Spleen (tissue), 11 donors: ENCODE data around the gene CAPG. TPM values are rescaled to one million over a fixed set of nuclear protein-coding genes. Genes with fewer than 3 reads are reported as not detected.
"Not testable (repeated sequence)": the region's sequence is repeated elsewhere in the genome, so short reads cannot be mapped to it uniquely, and the experiment has no call there.

ENCODE experiments used
- DNase-seq: peaks from one replicate; pipeline ENCODE4 v3.0.0-alpha.2; 2020
- H3K27ac ChIP-seq, 8 donors: fragments of 200-600 bp; sonication (generic) in 7 of 8; 1 replicate in 4 of 8; 2 replicates in 4 of 8; pipeline versions ENCODE4 v1.5.0 to v1.8.0; 2016 to 2021; ENCODE audit warnings: inconsistent platforms in 4 of 8, mild to moderate bottlenecking in 4 of 8, moderate library complexity in 1 of 8
- H3K27me3 ChIP-seq, 7 donors: fragments of 200-600 bp; sonication (generic) in 6 of 7; replicated peaks in 1 of 7; 1 replicate in 4 of 7; 2 replicates in 3 of 7; pipeline versions ENCODE4 v1.5.0 to v1.8.0; 2016 to 2021; ENCODE audit warnings: inconsistent platforms in 3 of 7, mild to moderate bottlenecking in 1 of 7
- H3K36me3 ChIP-seq, 6 donors: fragments of 200-600 bp; sonication (generic) in 5 of 6; 1 replicate in 4 of 6; 2 replicates in 2 of 6; pipeline versions ENCODE4 v1.5.0 to v1.8.0; 2016 to 2021; ENCODE audit warnings: inconsistent platforms in 2 of 6
- H3K4me1 ChIP-seq, 6 donors: fragments of 200-600 bp; sonication (generic) in 5 of 6; 1 replicate in 3 of 6; 2 replicates in 3 of 6; pipeline versions ENCODE4 v1.5.0 to v1.8.0; 2016 to 2021; ENCODE audit warnings: inconsistent platforms in 3 of 6
- H3K4me3 ChIP-seq, 8 donors: fragments of 200-600 bp; sonication (generic) in 7 of 8; 1 replicate in 4 of 8; 2 replicates in 4 of 8; pipeline versions ENCODE4 v1.5.0 to v1.8.0; 2016 to 2021; ENCODE audit warnings: inconsistent platforms in 4 of 8, mild to moderate bottlenecking in 4 of 8, moderate library complexity in 2 of 8
- H3K9me3 ChIP-seq, 8 donors: fragments of 200-600 bp; sonication (generic) in 7 of 8; 1 replicate in 4 of 8; 2 replicates in 4 of 8; pipeline versions ENCODE4 v1.5.0 to v1.8.0; 2016 to 2021; ENCODE audit warnings: inconsistent platforms in 4 of 8
- CTCF ChIP-seq, 11 experiments: fragments of 200-600 bp in 7 of 11; fragments of 450-650 bp in 4 of 11; sonication (generic) in 4 of 11; IDR thresholded peaks in 8 of 11; conservative IDR thresholded peaks in 3 of 11; 1 replicate in 7 of 11; 2 replicates in 4 of 11; pipeline versions ENCODE4 v1.4.0 to v1.8.0; 2016 to 2021; ENCODE audit warnings: antibody characterized with exemption in 11 of 11, inconsistent platforms in 4 of 11, mild to moderate bottlenecking in 1 of 11
- POLR2A ChIP-seq, 3 donors: fragments of 450-650 bp; IDR thresholded peaks; one replicate each; pipeline ENCODE4 v1.5.1; 2017; ENCODE audit warnings: antibody characterized with exemption in 3 of 3, mild to moderate bottlenecking in 1 of 3
- POLR2AphosphoS5 ChIP-seq, 3 donors: sonication (generic); formaldehyde crosslinking; IDR thresholded peaks; one replicate each; pipeline ENCODE4 v1.5.1; 2017; ENCODE audit warnings: antibody characterized with exemption in 3 of 3
- WGBS, 5 donors: extraction: QIAGEN DNeasy Blood & Tissue Kit in 3 of 5; methylation state at CpG; one replicate each; pipeline versions ENCODE4 v1.1.5 to v1.1.7; 2013 to 2018; 5-methylcytosine and 5-hydroxymethylcytosine counted together
- intact Hi-C: fragments of 100-400 bp; cut with DNase I; formaldehyde crosslinking; loops from one replicate; pipeline ENCODE4 v1.15.0; 2023; ENCODE audit warnings: low total_unique reads
- polyA plus RNA-seq, 3 donors: library from polyadenylated mRNA; stranded (reverse); fragments of 200-250 nt; gene quantifications; one replicate each; pipeline ENCODE4 v1.2.1, GENCODE V29; 2013
- total RNA-seq, 7 donors: library from RNA; depleted of rRNA in 3 of 7; stranded (reverse); fragments of >200 nt in 3 of 7; fragmentation: NEBNext Ultra II Directional in 4 of 7; extraction: Animal tissue kit (Norgen Biotek cat#: 25700) in 4 of 7; gene quantifications; one replicate each; pipeline versions ENCODE4 v1.1.0 to v1.2.1, GENCODE V29; 2016 to 2021
- donor health status: healthy with polysubstance abuse.
- donor health status: DM: no; HTN: no; CAD: no; lungs with moderate emphysema.
- donor health status: DM: no; HTN: no; CAD: no.
- donor health status: Bipolar disorder and iron deficiency.
- donor health status: healthy.
- donor health status: DM: no; HTN: no; CAD: no.
- donor health status: DM: yes; HTN: yes; CAD: no.

CAPG gene
- total and polyA plus RNA-seq, 10 donors, result 31.1 to 196 (median 59.0) TPM

- H3K36me3 ChIP-seq, result no peaks in the 10 kb centered on the region
- H3K4me3 ChIP-seq, result no peak overlapping the region
- peaks cover 12 to 38% (median 23%) of the 10 kb centered on the region in 6 donors for H3K4me1 ChIP-seq
- no peak for DNase-seq
- intact Hi-C loops, result no loop called here
- H3K27me3 ChIP-seq, result no peaks in the 10 kb centered on the region
- 45 to 66% (median 59%) methylated on average over 4 of the region's 4 CpGs for WGBS, 5 donors
- TF ChIP-seq POLR2AphosphoS5 (IDR thresholded peaks at IDR 0.05), result no peak
- no peak for TF ChIP-seq POLR2A (IDR thresholded peaks at IDR 0.05)
- no peak for TF ChIP-seq CTCF (IDR thresholded peaks at IDR 0.05 in 8 of 11, conservative IDR thresholded peaks at IDR 0.05 in 3 of 11)
- no peaks in the 10 kb centered on the region for H3K9me3 ChIP-seq
- peak overlapping the region in 2 of 8 donors; percentile 16 to 30 for H3K27ac ChIP-seq
These were observed 31.7 kb upstream of the CAPG start for GRCh38 chr2:85441864-85442263.

- Histone ChIP-seq H3K27me3 (no peaks in the 10 kb centered on the region), H3K27ac (no peak overlapping the region), H3K4me3 (no peak overlapping the region), H3K36me3 (no peaks in the 10 kb centered on the region), H3K9me3 (no peaks in the 10 kb centered on the region), H3K4me1 (peaks cover 14 to 43% (median 26%) of the 10 kb centered on the region in 6 donors)
- intact Hi-C loops, result no loop called here
- WGBS, 5 donors, result 92 to 96% (median 94%) methylated on average over 5 of the region's 5 CpGs
- no peak for TF ChIP-seq CTCF (IDR thresholded peaks at IDR 0.05 in 8 of 11, conservative IDR thresholded peaks at IDR 0.05 in 3 of 11)
- no peak for TF ChIP-seq POLR2A (IDR thresholded peaks at IDR 0.05)
- no peak for TF ChIP-seq POLR2AphosphoS5 (IDR thresholded peaks at IDR 0.05)
- no peak for DNase-seq
These were observed 30.6 kb upstream of the CAPG start for GRCh38 chr2:85440729-85441128.

DNA sequence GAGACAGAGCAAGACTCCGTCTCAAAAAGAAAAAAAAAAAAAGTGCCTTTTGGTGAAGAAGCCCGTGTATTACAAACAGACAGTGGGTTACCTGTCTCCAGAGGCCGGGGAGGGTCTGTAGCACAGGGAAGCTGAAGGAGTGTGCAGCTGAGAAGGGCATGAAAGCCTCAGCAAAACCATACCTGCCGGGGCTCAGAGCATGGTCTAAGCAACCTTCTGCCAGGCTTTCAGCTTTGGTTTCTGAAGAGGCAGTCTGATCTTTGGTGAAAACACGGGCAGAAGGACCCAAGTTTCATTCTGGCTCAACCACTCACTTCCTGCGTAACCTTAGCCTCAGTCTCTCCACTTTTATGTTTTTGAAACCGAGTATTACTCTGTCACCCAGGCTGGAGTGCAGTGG, 29.8 kb upstream of the CAPG start:
- 77 to 87% (median 77%) methylated on average over 7 of the region's 7 CpGs for WGBS, 5 donors
- Histone ChIP-seq H3K27ac (no peak overlapping the region), H3K4me3 (no peak overlapping the region), H3K9me3 (no peaks in the 10 kb centered on the region), H3K36me3 (no peaks in the 10 kb centered on the region), H3K4me1 (peaks cover 14 to 50% (median 31%) of the 10 kb centered on the region in 6 donors), H3K27me3 (no peaks in the 10 kb centered on the region)
- intact Hi-C loops, result no loop called here
- TF ChIP-seq CTCF (IDR thresholded peaks at IDR 0.05 in 8 of 11, conservative IDR thresholded peaks at IDR 0.05 in 3 of 11) (no peak), POLR2AphosphoS5 (IDR thresholded peaks at IDR 0.05) (no peak), POLR2A (IDR thresholded peaks at IDR 0.05) (no peak)
- peak; percentile 56 for DNase-seq

DNA sequence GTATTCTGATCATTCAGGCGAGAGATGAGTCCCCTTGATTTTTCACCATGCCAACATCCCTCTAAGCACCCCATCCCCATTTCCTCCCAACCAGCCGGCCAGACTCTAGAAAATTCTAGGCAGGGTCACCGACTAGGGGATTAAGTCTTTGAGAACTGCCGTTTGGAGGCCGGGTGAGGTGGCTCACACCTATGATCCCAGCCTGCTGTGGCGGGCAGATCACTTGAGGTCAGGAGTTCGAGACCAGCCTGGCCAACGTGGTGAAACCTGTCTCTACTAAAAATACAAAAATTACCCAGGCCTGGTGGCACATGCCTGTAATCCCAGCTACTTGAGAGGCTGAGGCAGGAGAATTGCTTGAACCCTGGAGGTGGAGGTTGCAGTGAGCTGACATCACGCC, 29.4 kb upstream of the CAPG start:
- intact Hi-C loops, H3K9me3 ChIP-seq, H3K27me3 ChIP-seq, H3K36me3 ChIP-seq, H3K4me3 ChIP-seq: not testable (repeated sequence)
- H3K27ac ChIP-seq, result peak overlapping the region in 1 of 8 donors; percentile 98
- DNase-seq, result peak; percentile 66
- peaks cover 14 to 54% (median 34%) of the 10 kb centered on the region in 6 donors for H3K4me1 ChIP-seq
- 88 to 96% (median 92%) methylated on average over 9 of the region's 9 CpGs for WGBS, 5 donors

GRCh38 chr2:85439025-85439472, 28.9 kb upstream of the CAPG start:
- peak; percentile 63 for DNase-seq
- peaks cover 14 to 60% (median 40%) of the 10 kb centered on the region in 6 donors for H3K4me1 ChIP-seq
- no peaks in the 10 kb centered on the region for H3K36me3 ChIP-seq
- intact Hi-C loops, result no loop called here
- peak overlapping the region; percentile 87 to 98 (median 96) for H3K27ac ChIP-seq
- no peaks in the 10 kb centered on the region for H3K9me3 ChIP-seq
- WGBS, 5 donors, result 83 to 93% (median 92%) methylated on average over 6 of the region's 6 CpGs
- H3K4me3 ChIP-seq, result no peak overlapping the region
- H3K27me3 ChIP-seq, result no peaks in the 10 kb centered on the region
- no peak for TF ChIP-seq POLR2A (IDR thresholded peaks at IDR 0.05)
- no peak for TF ChIP-seq POLR2AphosphoS5 (IDR thresholded peaks at IDR 0.05)
- TF ChIP-seq CTCF (IDR thresholded peaks at IDR 0.05 in 8 of 11, conservative IDR thresholded peaks at IDR 0.05 in 3 of 11), result no peak
